ACHN (cell line): ENCODE data around the gene LRRC75A.
"Not testable (repeated sequence)": the region's sequence is repeated elsewhere in the genome, so short reads cannot be mapped to it uniquely, and the experiment has no call there.

Source experiments
- DNase-seq: peaks from one replicate; pipeline ENCODE4 v3.0.0-alpha.2; 2015
- in situ Hi-C: cut with HindIII; loops from 2 replicates; pipeline ENCODE4 v1.10.0; 2017; ENCODE audit warnings: low sequenced_read_pairs, low pct_ligation_motif_present, low pct_unique_long_range_greater_than_20kb

The LRRC75A gene

GRCh38 chr17:16425698-16426659 lies 66.0 kb downstream of the LRRC75A start:
- in situ Hi-C loops = no loop called here
- no peak for DNase-seq

- no peak for DNase-seq
- in situ Hi-C loops = no loop called here
These were observed 66.8 kb downstream of the LRRC75A start for GRCh38 chr17:16425202-16425601.

GRCh38 chr17:16423226-16423872 lies 68.6 kb downstream of the LRRC75A start:
- in situ Hi-C loops = no loop called here
- DNase-seq = no peak

GRCh38 chr17:16422416-16422815 lies 69.6 kb downstream of the LRRC75A start:
- DNase-seq = no peak
- in situ Hi-C loops = no loop called here

- peak; percentile 94 for DNase-seq
- in situ Hi-C loops = no loop called here
These were observed 72.1 kb downstream of the LRRC75A start for GRCh38 chr17:16419929-16420271.

GRCh38 chr17:16419074-16419928 lies 72.7 kb downstream of the LRRC75A start:
- in situ Hi-C loops = no loop called here
- peak; percentile 94 for DNase-seq

GRCh38 chr17:16418685-16419068 lies 73.3 kb downstream of the LRRC75A start:
- in situ Hi-C loops = no loop called here

GRCh38 chr17:16417896-16418684 lies 73.9 kb downstream of the LRRC75A start:
- in situ Hi-C loops = no loop called here
- peak; percentile 63 for DNase-seq

More at GRCh38 chr17:16418685-16419068, 73.3 kb downstream of the LRRC75A start:
- DNase-seq = no peak

GRCh38 chr17:16417399-16417798 lies 74.6 kb downstream of the LRRC75A start:
- no peak for DNase-seq
- in situ Hi-C loops = no loop called here

GRCh38 chr17:16415031-16415924 lies 76.7 kb downstream of the LRRC75A start, which contains the start of gene TRPV2:
TSS of gene TRPV2 (plus strand) at chr17:16415571. CDS start at chr17:16417669, 2,098 bp downstream.
- in situ Hi-C loops = no loop called here
- peak; percentile 19 for DNase-seq

- peak; percentile 24 for DNase-seq
- in situ Hi-C loops = no loop called here
These were observed 83.9 kb downstream of the LRRC75A start for GRCh38 chr17:16407911-16408588.

GRCh38 chr17:16406742-16407674 lies 85.0 kb downstream of the LRRC75A start:
- in situ Hi-C loops = no loop called here
- peak; percentile 25 for DNase-seq

- in situ Hi-C loops = not testable (repeated sequence)
These were observed 88.1 kb downstream of the LRRC75A start for GRCh38 chr17:16403847-16404246.

GRCh38 chr17:16398270-16399267 lies 93.4 kb downstream of the LRRC75A start:
- in situ Hi-C loops = loop anchor here (25.0 kb wide), 1 partner anchor 114 kb away; no protein-coding TSS in a partner anchor
- no peak for DNase-seq

More at GRCh38 chr17:16403847-16404246, 88.1 kb downstream of the LRRC75A start:
- DNase-seq = not testable (repeated sequence)
